HL-60 (cell line): ENCODE data around the gene COL16A1.

ENCODE experiments used
- CTCF ChIP-seq: IDR thresholded peaks from one replicate; pipeline ENCODE4 v1.5.1; 2011; ENCODE audit warnings: low read length, control low read depth, inconsistent platforms; ENCODE audit not compliant: insufficient read depth
- POLR2AphosphoS5 ChIP-seq: IDR thresholded peaks from 2 replicates; pipeline ENCODE4 v1.6.1; 2012; ENCODE audit warnings: low read depth
- SPI1 ChIP-seq: IDR thresholded peaks from 2 replicates; pipeline ENCODE4 v1.6.1; 2012; ENCODE audit warnings: low read depth, mild to moderate bottlenecking, borderline replicate concordance
- TF ChIP-seq, protein P1 (sequence below): IDR thresholded peaks from 2 replicates; pipeline ENCODE4 v1.6.1; 2012; ENCODE audit warnings: low read depth; ENCODE audit not compliant: insufficient replicate concordance

- TF ChIP-seq CTCF (no peak), POLR2AphosphoS5 (no peak), SPI1 (no peak)
- TF ChIP-seq, protein P1, sequence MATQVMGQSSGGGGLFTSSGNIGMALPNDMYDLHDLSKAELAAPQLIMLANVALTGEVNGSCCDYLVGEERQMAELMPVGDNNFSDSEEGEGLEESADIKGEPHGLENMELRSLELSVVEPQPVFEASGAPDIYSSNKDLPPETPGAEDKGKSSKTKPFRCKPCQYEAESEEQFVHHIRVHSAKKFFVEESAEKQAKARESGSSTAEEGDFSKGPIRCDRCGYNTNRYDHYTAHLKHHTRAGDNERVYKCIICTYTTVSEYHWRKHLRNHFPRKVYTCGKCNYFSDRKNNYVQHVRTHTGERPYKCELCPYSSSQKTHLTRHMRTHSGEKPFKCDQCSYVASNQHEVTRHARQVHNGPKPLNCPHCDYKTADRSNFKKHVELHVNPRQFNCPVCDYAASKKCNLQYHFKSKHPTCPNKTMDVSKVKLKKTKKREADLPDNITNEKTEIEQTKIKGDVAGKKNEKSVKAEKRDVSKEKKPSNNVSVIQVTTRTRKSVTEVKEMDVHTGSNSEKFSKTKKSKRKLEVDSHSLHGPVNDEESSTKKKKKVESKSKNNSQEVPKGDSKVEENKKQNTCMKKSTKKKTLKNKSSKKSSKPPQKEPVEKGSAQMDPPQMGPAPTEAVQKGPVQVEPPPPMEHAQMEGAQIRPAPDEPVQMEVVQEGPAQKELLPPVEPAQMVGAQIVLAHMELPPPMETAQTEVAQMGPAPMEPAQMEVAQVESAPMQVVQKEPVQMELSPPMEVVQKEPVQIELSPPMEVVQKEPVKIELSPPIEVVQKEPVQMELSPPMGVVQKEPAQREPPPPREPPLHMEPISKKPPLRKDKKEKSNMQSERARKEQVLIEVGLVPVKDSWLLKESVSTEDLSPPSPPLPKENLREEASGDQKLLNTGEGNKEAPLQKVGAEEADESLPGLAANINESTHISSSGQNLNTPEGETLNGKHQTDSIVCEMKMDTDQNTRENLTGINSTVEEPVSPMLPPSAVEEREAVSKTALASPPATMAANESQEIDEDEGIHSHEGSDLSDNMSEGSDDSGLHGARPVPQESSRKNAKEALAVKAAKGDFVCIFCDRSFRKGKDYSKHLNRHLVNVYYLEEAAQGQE = no peak
Measured at GRCh38 chr1:31690921-31691320, 12.9 kb downstream of the COL16A1 start.
